GM12878 (cell line): ENCODE results near the gene CACNA1I. TPM values are rescaled to one million over a fixed set of nuclear protein-coding genes. Genes with fewer than 3 reads are reported as not detected.
"Not testable (repeated sequence)": the region's sequence is repeated elsewhere in the genome, so short reads cannot be mapped to it uniquely, and the experiment has no call there.

ENCODE experiments used
- ATAC-seq: fragments of 200-7000 bp; cut with Tn5 transposase; 3 replicates; pipeline ENCODE4 v1.9.1; 2020; ENCODE audit warnings: mild to moderate bottlenecking, moderate library complexity
- BruUV-seq: library from RNA; stranded (reverse); fragments of 400-500 nt; replicated peaks from 2 replicates; lab custom pipeline; 2021; lab: Mats Ljungman, UMichigan
- CTCF ChIA-PET: fragments of 300-600 bp; sonication (Branson Sonifier 250); formaldehyde crosslinking; extraction: SDS; loops from one replicate; lab custom pipeline; 2021; ENCODE audit warnings: inconsistent platforms; lab: Yijun Ruan, JAX
- POLR2A ChIA-PET: fragments of 350-600 bp; formaldehyde crosslinking; extraction: SDS; loops from one replicate; lab custom pipeline; 2021; ENCODE audit warnings: inconsistent platforms; lab: Charles Lee
- RAD21 ChIA-PET: fragments of 300-600 bp; sonication (Branson Sonifier 250); formaldehyde crosslinking; loops from one replicate; lab custom pipeline; 2023; ENCODE audit warnings: antibody characterized with exemption; ENCODE audit not compliant: unreplicated experiment; lab: Charles Lee
- SMC1A ChIA-PET: fragments of 300-600 bp; sonication (Branson Sonifier 250); formaldehyde crosslinking; loops from one replicate; lab custom pipeline; 2023; ENCODE audit not compliant: unreplicated experiment, uncharacterized antibody; lab: Charles Lee
- DNase-seq: peaks from one replicate; pipeline ENCODE4 v3.0.0-alpha.2; 2011; ENCODE audit warnings: low read depth, low spot score
- FAIRE-seq: peaks from 3 replicates; lab custom pipeline; 2011; peaks lifted over from hg19 to GRCh38; lab: Jason Lieb, UNC
- H2AFZ ChIP-seq: 2 replicates; pipeline ENCODE4 v1.6.0; 2011; ENCODE audit warnings: low read depth, low read length, control low read depth; ENCODE audit not compliant: control insufficient read depth
- H3K27ac ChIP-seq: 2 replicates; pipeline ENCODE4 v1.5.1; 2011; ENCODE audit warnings: control low read depth; ENCODE audit not compliant: control insufficient read depth, insufficient read depth
- H3K27me3 ChIP-seq, 2 experiments: replicated peaks in 1 of 2; 2 replicates each; pipeline versions ENCODE4 v1.6.0 to v1.6.1; 2011; ENCODE audit warnings: low read length in 1 of 2; ENCODE audit not compliant: control insufficient read depth in 2 of 2, insufficient read depth in 2 of 2
- H3K36me3 ChIP-seq, 2 experiments: 2 replicates each; pipeline ENCODE4 v1.5.1; 2011; ENCODE audit warnings: low read length in 1 of 2; ENCODE audit not compliant: control insufficient read depth in 2 of 2, insufficient read depth in 2 of 2
- H3K4me1 ChIP-seq: 2 replicates; pipeline ENCODE4 v1.6.1; 2011; ENCODE audit warnings: mild to moderate bottlenecking, low read length, moderate library complexity, mixed read lengths; ENCODE audit not compliant: control insufficient read depth, insufficient read depth
- H3K4me2 ChIP-seq: 2 replicates; pipeline ENCODE4 v1.6.0; 2011; ENCODE audit warnings: control low read depth; ENCODE audit not compliant: control insufficient read depth, insufficient read depth
- H3K4me3 ChIP-seq: fragments of 200-600 bp; sonication (generic); 2 replicates; pipeline ENCODE4 v1.5.1; 2016
- H3K79me2 ChIP-seq: 2 replicates; pipeline ENCODE4 v1.6.0; 2011; ENCODE audit warnings: low read length; ENCODE audit not compliant: control insufficient read depth, insufficient read depth
- H3K9ac ChIP-seq: 2 replicates; pipeline ENCODE4 v1.8.0; 2011; ENCODE audit warnings: low read length, control low read depth, mixed read lengths; ENCODE audit not compliant: control insufficient read depth, insufficient read depth
- H3K9me3 ChIP-seq: replicated peaks from 3 replicates; pipeline ENCODE4 v1.5.1; 2011; ENCODE audit warnings: mild to moderate bottlenecking, low read length; ENCODE audit not compliant: control insufficient read depth, insufficient read depth
- H4K20me1 ChIP-seq: 2 replicates; pipeline ENCODE4 v1.6.0; 2011; ENCODE audit not compliant: control insufficient read depth, insufficient read depth
- CREB1 ChIP-seq: IDR thresholded peaks from 2 replicates; pipeline ENCODE4 v1.6.1; 2012; ENCODE audit warnings: low read depth, mild to moderate bottlenecking, inconsistent platforms
- SP1 ChIP-seq: IDR thresholded peaks from one replicate; pipeline ENCODE4 v1.6.1; 2011; ENCODE audit warnings: low read depth, low read length
- WGBS: methylation state at CpG from one replicate; pipeline ENCODE4 v1.1.6; 2016; ENCODE audit warnings: low lambda C conversion rate; ENCODE audit not compliant: insufficient replicate concordance, insufficient coverage; ENCODE audit errors: missing lambda C conversion rate; 5-methylcytosine and 5-hydroxymethylcytosine counted together
- in situ Hi-C: fragments of 300-500 bp; cut with MboI; formaldehyde crosslinking; loops from 9 replicates; pipeline ENCODE4 v1.14.3; 2018; ENCODE audit warnings: mixed read lengths
- intact Hi-C: fragments of 100-400 bp; cut with micrococcal nuclease; formaldehyde crosslinking; loops from one replicate; pipeline ENCODE4 v1.14.2; 2022; ENCODE audit not compliant: unreplicated experiment
- polyA plus RNA-seq, 11 experiments: library from polyadenylated mRNA; depleted of rRNA in 4 of 11; unstranded in 6 of 11; stranded (reverse) in 5 of 11; fragments of >200 nt; fragmentation: Nextera tagmentation in 4 of 11; fragmentation: Illumina TruSeq in 1 of 11; extraction: Ambion mirVana in 4 of 11; extraction: Trizol in 1 of 11; gene quantifications; 1 replicate in 1 of 11; 2 replicates in 10 of 11; pipeline versions ENCODE4 v1.2.1 to v1.2.3, GENCODE V29; 2011 to 2016; ENCODE audit warnings: inconsistent platforms in 2 of 11, missing spikeins in 2 of 11, low read depth in 1 of 11
- total RNA-seq, 4 experiments: library from RNA; depleted of rRNA in 3 of 4; stranded (reverse); fragments of >200 nt in 3 of 4; fragmentation: Illumina TruSeq in 1 of 4; extraction: Trizol in 1 of 4; gene quantifications; 2 replicates each; pipeline versions ENCODE4 v1.2.1 to v1.2.3, GENCODE V29; 2013 to 2021
- TF ChIP-seq, protein P1 (sequence below): fragments of 450-650 bp; IDR thresholded peaks from 2 replicates; pipeline ENCODE4 v1.6.1; 2017; ENCODE audit warnings: mild to moderate bottlenecking
- TF ChIP-seq, protein P2 (sequence below): fragments of 150-350 bp; IDR thresholded peaks from 2 replicates; pipeline ENCODE4 v1.6.1; 2014; ENCODE audit warnings: mild to moderate bottlenecking, low read depth, low read length
- TF ChIP-seq, protein P3 (sequence below): fragments of 450-650 bp; formaldehyde crosslinking; IDR thresholded peaks from 2 replicates; pipeline ENCODE4 v1.4.0; 2022; ENCODE audit warnings: mild to moderate bottlenecking, moderate library complexity

CACNA1I gene
- total and polyA plus RNA-seq, 10 of the 15 experiments (the other 5 are each of a cell fraction or from before 2014, with no cell fraction given), result 0.01 to 0.03 TPM; not detected in 8

DNA sequence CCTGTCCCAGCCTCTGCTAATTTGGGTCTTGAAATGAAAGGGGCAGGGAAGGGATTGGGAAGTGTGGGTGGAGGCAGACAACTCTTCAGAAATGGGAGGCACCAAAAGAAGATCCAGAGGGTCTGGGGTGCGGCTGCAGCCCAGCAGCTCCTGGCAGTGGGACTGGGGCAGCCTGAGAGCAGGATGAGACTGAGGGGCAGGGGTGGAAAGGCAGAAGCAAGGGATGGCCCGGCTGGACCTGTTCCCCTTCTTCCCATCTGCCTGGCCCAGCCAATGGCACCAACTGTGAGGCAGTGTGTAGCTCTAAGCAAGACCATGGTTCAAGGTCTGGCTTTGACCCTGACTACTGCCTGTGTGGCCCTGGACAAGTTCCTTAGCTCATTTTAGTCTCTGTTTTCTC, 162.6 kb downstream of the CACNA1I start (continued):
- TF ChIP-seq, protein P1, sequence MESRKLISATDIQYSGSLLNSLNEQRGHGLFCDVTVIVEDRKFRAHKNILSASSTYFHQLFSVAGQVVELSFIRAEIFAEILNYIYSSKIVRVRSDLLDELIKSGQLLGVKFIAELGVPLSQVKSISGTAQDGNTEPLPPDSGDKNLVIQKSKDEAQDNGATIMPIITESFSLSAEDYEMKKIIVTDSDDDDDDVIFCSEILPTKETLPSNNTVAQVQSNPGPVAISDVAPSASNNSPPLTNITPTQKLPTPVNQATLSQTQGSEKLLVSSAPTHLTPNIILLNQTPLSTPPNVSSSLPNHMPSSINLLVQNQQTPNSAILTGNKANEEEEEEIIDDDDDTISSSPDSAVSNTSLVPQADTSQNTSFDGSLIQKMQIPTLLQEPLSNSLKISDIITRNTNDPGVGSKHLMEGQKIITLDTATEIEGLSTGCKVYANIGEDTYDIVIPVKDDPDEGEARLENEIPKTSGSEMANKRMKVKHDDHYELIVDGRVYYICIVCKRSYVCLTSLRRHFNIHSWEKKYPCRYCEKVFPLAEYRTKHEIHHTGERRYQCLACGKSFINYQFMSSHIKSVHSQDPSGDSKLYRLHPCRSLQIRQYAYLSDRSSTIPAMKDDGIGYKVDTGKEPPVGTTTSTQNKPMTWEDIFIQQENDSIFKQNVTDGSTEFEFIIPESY, result no peak
- TF ChIP-seq CREB1 (no peak), SP1 (no peak)
- TF ChIP-seq, protein P2, sequence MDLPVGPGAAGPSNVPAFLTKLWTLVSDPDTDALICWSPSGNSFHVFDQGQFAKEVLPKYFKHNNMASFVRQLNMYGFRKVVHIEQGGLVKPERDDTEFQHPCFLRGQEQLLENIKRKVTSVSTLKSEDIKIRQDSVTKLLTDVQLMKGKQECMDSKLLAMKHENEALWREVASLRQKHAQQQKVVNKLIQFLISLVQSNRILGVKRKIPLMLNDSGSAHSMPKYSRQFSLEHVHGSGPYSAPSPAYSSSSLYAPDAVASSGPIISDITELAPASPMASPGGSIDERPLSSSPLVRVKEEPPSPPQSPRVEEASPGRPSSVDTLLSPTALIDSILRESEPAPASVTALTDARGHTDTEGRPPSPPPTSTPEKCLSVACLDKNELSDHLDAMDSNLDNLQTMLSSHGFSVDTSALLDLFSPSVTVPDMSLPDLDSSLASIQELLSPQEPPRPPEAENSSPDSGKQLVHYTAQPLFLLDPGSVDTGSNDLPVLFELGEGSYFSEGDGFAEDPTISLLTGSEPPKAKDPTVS, result no peak
- TF ChIP-seq, protein P3, sequence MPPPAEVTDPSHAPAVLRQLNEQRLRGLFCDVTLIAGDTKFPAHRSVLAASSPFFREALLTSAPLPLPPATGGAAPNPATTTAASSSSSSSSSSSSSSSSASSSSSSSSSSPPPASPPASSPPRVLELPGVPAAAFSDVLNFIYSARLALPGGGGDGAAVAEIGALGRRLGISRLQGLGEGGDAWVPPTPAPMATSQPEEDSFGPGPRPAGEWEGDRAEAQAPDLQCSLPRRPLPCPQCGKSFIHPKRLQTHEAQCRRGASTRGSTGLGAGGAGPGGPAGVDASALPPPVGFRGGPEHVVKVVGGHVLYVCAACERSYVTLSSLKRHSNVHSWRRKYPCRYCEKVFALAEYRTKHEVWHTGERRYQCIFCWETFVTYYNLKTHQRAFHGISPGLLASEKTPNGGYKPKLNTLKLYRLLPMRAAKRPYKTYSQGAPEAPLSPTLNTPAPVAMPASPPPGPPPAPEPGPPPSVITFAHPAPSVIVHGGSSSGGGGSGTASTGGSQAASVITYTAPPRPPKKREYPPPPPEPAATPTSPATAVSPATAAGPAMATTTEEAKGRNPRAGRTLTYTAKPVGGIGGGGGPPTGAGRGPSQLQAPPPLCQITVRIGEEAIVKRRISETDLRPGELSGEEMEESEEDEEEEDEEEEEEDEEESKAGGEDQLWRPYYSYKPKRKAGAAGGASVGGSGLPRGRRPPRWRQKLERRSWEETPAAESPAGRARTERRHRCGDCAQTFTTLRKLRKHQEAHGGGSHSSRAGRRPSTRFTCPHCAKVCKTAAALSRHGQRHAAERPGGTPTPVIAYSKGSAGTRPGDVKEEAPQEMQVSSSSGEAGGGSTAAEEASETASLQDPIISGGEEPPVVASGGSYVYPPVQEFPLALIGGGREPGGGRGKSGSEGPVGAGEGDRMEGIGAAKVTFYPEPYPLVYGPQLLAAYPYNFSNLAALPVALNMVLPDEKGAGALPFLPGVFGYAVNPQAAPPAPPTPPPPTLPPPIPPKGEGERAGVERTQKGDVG (CRISPR knock-in tag), result no peak

DNA sequence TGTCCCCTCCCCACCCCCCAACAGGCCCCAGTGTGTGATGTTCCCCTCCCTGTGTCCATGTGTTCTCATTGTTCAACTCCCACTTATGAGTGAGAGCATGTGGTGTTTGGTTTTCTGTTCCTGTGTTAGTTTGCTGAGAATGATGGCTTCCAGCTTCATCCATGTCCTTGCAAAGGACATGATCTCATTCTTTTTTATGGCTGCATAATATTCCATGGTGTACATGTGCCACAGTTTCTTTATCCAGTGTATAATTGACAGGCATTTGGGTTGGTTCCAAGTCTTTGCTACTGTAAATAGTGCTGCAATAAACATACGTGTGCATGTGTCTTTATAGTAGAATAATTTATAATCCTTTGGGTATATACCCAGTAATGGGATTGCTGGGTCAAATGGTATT, 163.5 kb downstream of the CACNA1I start:
- BruUV-seq, H3K9me3 ChIP-seq, H3K79me2 ChIP-seq, H3K27ac ChIP-seq, H3K9ac ChIP-seq, H3K27me3 ChIP-seq, in situ Hi-C loops, H3K4me3 ChIP-seq, H3K36me3 ChIP-seq, H3K4me1 ChIP-seq, H2AFZ ChIP-seq, SMC1A ChIA-PET, CTCF ChIA-PET, H3K4me2 ChIP-seq, intact Hi-C loops, DNase-seq, H4K20me1 ChIP-seq, POLR2A ChIA-PET, ATAC-seq, FAIRE-seq, RAD21 ChIA-PET: not testable (repeated sequence)
- 88% methylated on average over 1 of the region's 1 CpG for WGBS
